ENCODE data around the gene SKIDA1. TPM values are rescaled to one million over a fixed set of nuclear protein-coding genes. Genes with fewer than 3 reads are reported as not detected.

The SKIDA1 gene
- total RNA-seq, 5 donors from 2014 or later (not counting 1 experiment from before 2014, with no cell fraction given), result 0.12 to 0.72 (median 0.57) TPM

DNA sequence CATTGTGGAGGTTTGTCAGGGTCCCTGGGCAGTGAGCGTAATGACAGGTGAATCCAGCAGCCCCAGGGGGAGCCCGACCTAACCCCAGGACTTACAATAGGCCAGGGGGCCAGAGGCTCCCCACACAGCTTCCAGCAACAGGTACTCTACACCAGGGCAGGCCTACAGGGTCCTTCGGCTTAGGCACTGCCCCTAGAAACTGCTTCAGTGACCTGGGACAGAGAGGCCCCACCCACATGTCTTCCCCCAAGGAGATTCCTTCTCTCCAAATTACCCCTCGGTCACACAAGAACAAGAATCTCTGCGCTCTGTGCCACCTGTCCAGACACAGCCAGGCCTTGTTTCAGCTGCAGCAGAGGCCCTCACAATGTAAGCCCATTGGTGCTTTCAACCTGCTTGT is 24.4 kb downstream of the SKIDA1 start:
- no peak overlapping the region for H3K27ac ChIP-seq (ENCODE audit: low read length)
- no peak overlapping the region for H3K4me3 ChIP-seq (ENCODE audit: control insufficient read depth in 1 of 2, extremely low read depth in 1 of 2, low read length in 1 of 2)
- ATAC-seq (replicated peaks in 1 of 4) (no peak), DNase-seq (no peak)
- ChIA-PET POLR2A (no interaction called here), CTCF (interaction anchor here in 1 of 2 donors (0.6 kb wide), 1 partner anchor 22 kb away, joined by 3 read pairs; no protein-coding TSS in a partner anchor)
- Mint-ChIP-seq H3K9me3 (no peaks in the 10 kb centered on the region), H3K4me3 (peak overlapping the region in 1 of 3 donors; percentile 20), H3K4me1 (peaks cover 8 to 15% (median 11%) of the 10 kb centered on the region in 3 donors), H3K27ac (peak overlapping the region in 1 of 2 donors; percentile 23), H3K36me3 (no peaks in the 10 kb centered on the region), H3K27me3 (peaks cover 28 to 46% of the 10 kb centered on the region in 2 donors)
- no peaks in the 10 kb centered on the region for H3K36me3 ChIP-seq (ENCODE audit: control insufficient read depth in 2 of 2, extremely low read depth in 1 of 2, insufficient read depth in 1 of 2, low read length in 1 of 2)
- peaks cover 0 to 39% of the 10 kb centered on the region in 2 experiments for H3K27me3 ChIP-seq (replicated peaks in 1 of 2; ENCODE audit: control insufficient read depth in 2 of 2, extremely low read depth in 1 of 2, insufficient read depth in 2 of 2, low read length in 1 of 2)
- no peaks in the 10 kb centered on the region for H3K9me3 ChIP-seq
- peaks cover 9 to 24% of the 10 kb centered on the region in 2 experiments for H3K4me1 ChIP-seq (ENCODE audit: control insufficient read depth in 1 of 2, extremely low read depth in 1 of 2, insufficient read depth in 2 of 2, low read length in 2 of 2)
- WGBS (ENCODE audit: insufficient coverage), result 100% methylated on average over 1 of the region's 5 CpGs

DNA sequence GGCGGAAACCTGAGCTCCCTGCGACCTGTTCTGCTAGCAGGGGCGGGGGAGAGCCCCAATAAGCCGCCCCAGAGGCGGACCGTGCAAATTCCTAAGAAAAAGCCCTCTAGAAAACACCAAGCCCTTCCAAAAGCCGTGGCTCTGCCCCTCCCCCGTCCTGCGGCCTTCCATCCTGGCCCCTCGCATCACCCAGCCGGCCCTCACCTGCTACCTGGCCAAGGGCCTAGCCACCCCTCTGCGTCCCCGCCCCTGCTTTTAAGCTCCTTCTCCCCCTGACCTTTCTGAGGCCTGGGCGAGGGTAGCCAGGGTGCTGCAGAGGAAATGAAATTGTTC is 24.9 kb downstream of the SKIDA1 start:
- Mint-ChIP-seq H3K27ac (no peak overlapping the region), H3K9me3 (no peaks in the 10 kb centered on the region), H3K4me3 (peak overlapping the region in 1 of 3 donors; percentile 12), H3K36me3 (no peaks in the 10 kb centered on the region), H3K4me1 (peaks cover 9 to 16% (median 12%) of the 10 kb centered on the region in 3 donors), H3K27me3 (peaks cover 28 to 43% of the 10 kb centered on the region in 2 donors)
- DNase-seq, result no peak
- ChIA-PET CTCF (interaction anchor here in 1 of 2 donors (0.6 kb wide), 2 partner anchors 23 to 233 kb away, joined by 3 read pairs; no protein-coding TSS in a partner anchor), POLR2A (no interaction called here)
- no peak overlapping the region for H3K27ac ChIP-seq (ENCODE audit: low read length)
- H3K4me3 ChIP-seq (ENCODE audit: control insufficient read depth in 1 of 2, extremely low read depth in 1 of 2, low read length in 1 of 2), result peak overlapping the region in 1 of 2 donors; percentile 55
- H3K9me3 ChIP-seq, result no peaks in the 10 kb centered on the region
- peaks cover 0 to 39% of the 10 kb centered on the region in 2 experiments for H3K27me3 ChIP-seq (replicated peaks in 1 of 2; ENCODE audit: control insufficient read depth in 2 of 2, extremely low read depth in 1 of 2, insufficient read depth in 2 of 2, low read length in 1 of 2)
- peaks cover 9 to 28% of the 10 kb centered on the region in 2 experiments for H3K4me1 ChIP-seq (ENCODE audit: control insufficient read depth in 1 of 2, extremely low read depth in 1 of 2, insufficient read depth in 2 of 2, low read length in 2 of 2)
- no peaks in the 10 kb centered on the region for H3K36me3 ChIP-seq (ENCODE audit: control insufficient read depth in 2 of 2, extremely low read depth in 1 of 2, insufficient read depth in 1 of 2, low read length in 1 of 2)
- 54% methylated on average over 4 of the region's 14 CpGs for WGBS (ENCODE audit: insufficient coverage)
- ATAC-seq (replicated peaks in 1 of 4), result no peak

GRCh38 chr10:21499701-21500577 is 25.5 kb downstream of the SKIDA1 start:
- no peak for ATAC-seq (replicated peaks in 1 of 4)
- Mint-ChIP-seq H3K4me1 (peaks cover 14 to 21% (median 17%) of the 10 kb centered on the region in 3 donors), H3K27me3 (peaks cover 28 to 48% of the 10 kb centered on the region in 2 donors), H3K9me3 (no peaks in the 10 kb centered on the region), H3K4me3 (peak overlapping the region in 1 of 3 donors; percentile 12), H3K27ac (no peak overlapping the region), H3K36me3 (no peaks in the 10 kb centered on the region)
- Histone ChIP-seq H3K4me3 (ENCODE audit: control insufficient read depth in 1 of 2, extremely low read depth in 1 of 2, low read length in 1 of 2) (peak overlapping the region in 1 of 2 donors; percentile 55), H3K27me3 (replicated peaks in 1 of 2; ENCODE audit: control insufficient read depth in 2 of 2, extremely low read depth in 1 of 2, insufficient read depth in 2 of 2, low read length in 1 of 2) (peaks cover 0 to 45% of the 10 kb centered on the region in 2 experiments), H3K27ac (ENCODE audit: low read length) (no peak overlapping the region), H3K36me3 (ENCODE audit: control insufficient read depth in 2 of 2, extremely low read depth in 1 of 2, insufficient read depth in 1 of 2, low read length in 1 of 2) (no peaks in the 10 kb centered on the region), H3K4me1 (ENCODE audit: control insufficient read depth in 1 of 2, extremely low read depth in 1 of 2, insufficient read depth in 2 of 2, low read length in 2 of 2) (peaks cover 9 to 34% of the 10 kb centered on the region in 2 experiments), H3K9me3 (no peaks in the 10 kb centered on the region)
- DNase-seq, result peak in 5 of 35 experiments; percentile 17 to 35 (median 21)
- CTCF ChIA-PET, result interaction anchor here in 1 of 2 donors (0.6 kb wide), 1 partner anchor 233 kb away, joined by 3 read pairs; no protein-coding TSS in a partner anchor
- POLR2A ChIA-PET, result no interaction called here
- WGBS (ENCODE audit: insufficient coverage), result 36% methylated on average over 68 of the region's 72 CpGs

DNA sequence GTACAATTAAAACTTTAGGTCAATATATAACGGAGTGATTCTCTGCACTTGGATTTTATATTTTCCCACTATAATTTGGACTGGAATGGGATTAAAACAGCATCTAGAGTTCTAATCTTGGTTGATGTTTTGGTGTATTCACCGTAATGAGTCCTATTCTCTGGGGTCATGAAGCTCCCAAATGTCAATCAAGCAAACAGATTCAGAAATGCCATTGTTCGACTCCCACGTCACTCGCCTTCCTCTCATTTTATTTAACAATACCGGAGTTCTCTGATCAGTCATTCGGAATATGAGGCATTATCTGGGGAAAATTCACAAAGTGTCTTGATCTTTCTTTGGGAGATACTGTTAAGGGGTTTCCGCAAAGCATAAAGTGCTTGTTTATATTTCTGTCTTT is 26.5 kb downstream of the SKIDA1 start:
- H3K36me3 ChIP-seq (ENCODE audit: control insufficient read depth in 2 of 2, extremely low read depth in 1 of 2, insufficient read depth in 1 of 2, low read length in 1 of 2), result no peaks in the 10 kb centered on the region
- POLR2A ChIA-PET, result no interaction called here
- ATAC-seq (replicated peaks in 1 of 4) (no peak), DNase-seq (no peak)
- Mint-ChIP-seq H3K4me1 (peaks cover 19 to 26% (median 21%) of the 10 kb centered on the region in 3 donors), H3K36me3 (no peaks in the 10 kb centered on the region), H3K27ac (peak overlapping the region in 1 of 2 donors; percentile 53), H3K4me3 (peak overlapping the region in 1 of 3 donors; percentile 4), H3K27me3 (peaks cover 31 to 50% of the 10 kb centered on the region in 2 donors), H3K9me3 (no peaks in the 10 kb centered on the region)
- WGBS (ENCODE audit: insufficient coverage), result no CpG with 5 or more reads among the region's 8 CpGs
- CTCF ChIA-PET, result no interaction called here
- H3K9me3 ChIP-seq, result no peaks in the 10 kb centered on the region
- no peak overlapping the region for H3K27ac ChIP-seq (ENCODE audit: low read length)
- peaks cover 0 to 55% of the 10 kb centered on the region in 2 experiments for H3K27me3 ChIP-seq (replicated peaks in 1 of 2; ENCODE audit: control insufficient read depth in 2 of 2, extremely low read depth in 1 of 2, insufficient read depth in 2 of 2, low read length in 1 of 2)
- H3K4me1 ChIP-seq (ENCODE audit: control insufficient read depth in 1 of 2, extremely low read depth in 1 of 2, insufficient read depth in 2 of 2, low read length in 2 of 2), result peaks cover 12 to 44% of the 10 kb centered on the region in 2 experiments
- H3K4me3 ChIP-seq (ENCODE audit: control insufficient read depth in 1 of 2, extremely low read depth in 1 of 2, low read length in 1 of 2), result no peak overlapping the region

DNA sequence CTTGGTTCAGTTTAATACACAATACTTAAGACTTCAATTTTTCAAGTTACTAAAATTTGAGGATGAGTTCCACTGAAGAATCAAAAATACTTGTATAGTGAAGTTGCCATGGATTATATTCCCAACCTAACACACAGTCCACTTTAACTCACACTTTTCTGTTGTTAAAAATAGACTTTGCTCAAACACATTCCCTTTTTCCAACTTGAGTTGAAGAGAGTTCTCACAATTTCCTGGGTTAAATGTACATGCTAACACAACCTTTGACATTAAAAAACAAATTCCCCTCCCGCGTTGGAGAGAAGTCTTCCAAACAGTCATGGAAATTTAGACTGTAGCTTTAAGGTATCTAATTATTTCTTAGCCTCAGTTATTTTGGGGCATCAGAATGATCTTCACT is 27.1 kb downstream of the SKIDA1 start:
- Mint-ChIP-seq H3K9me3 (no peaks in the 10 kb centered on the region), H3K36me3 (no peaks in the 10 kb centered on the region), H3K4me3 (peak overlapping the region in 2 of 3 donors; percentile 15 to 66), H3K27me3 (peaks cover 38 to 54% of the 10 kb centered on the region in 2 donors), H3K4me1 (peaks cover 22 to 27% (median 25%) of the 10 kb centered on the region in 3 donors), H3K27ac (peak overlapping the region in 1 of 2 donors; percentile 47)
- H3K36me3 ChIP-seq (ENCODE audit: control insufficient read depth in 2 of 2, extremely low read depth in 1 of 2, insufficient read depth in 1 of 2, low read length in 1 of 2), result no peaks in the 10 kb centered on the region
- DNase-seq (no peak), ATAC-seq (replicated peaks in 1 of 4) (no peak)
- no CpG with 5 or more reads among the region's 2 CpGs for WGBS (ENCODE audit: insufficient coverage)
- POLR2A ChIA-PET, result no interaction called here
- CTCF ChIA-PET, result interaction anchor here (1.0 to 3.3 kb wide), 2 partner anchors 21 to 455 kb away, joined by 4 to 16 read pairs; no protein-coding TSS in a partner anchor
- H3K27me3 ChIP-seq (replicated peaks in 1 of 2; ENCODE audit: control insufficient read depth in 2 of 2, extremely low read depth in 1 of 2, insufficient read depth in 2 of 2, low read length in 1 of 2), result peaks cover 0 to 61% of the 10 kb centered on the region in 2 experiments
- no peak overlapping the region for H3K4me3 ChIP-seq (ENCODE audit: control insufficient read depth in 1 of 2, extremely low read depth in 1 of 2, low read length in 1 of 2)
- H3K27ac ChIP-seq (ENCODE audit: low read length), result no peak overlapping the region
- H3K4me1 ChIP-seq (ENCODE audit: control insufficient read depth in 1 of 2, extremely low read depth in 1 of 2, insufficient read depth in 2 of 2, low read length in 2 of 2), result peaks cover 12 to 47% of the 10 kb centered on the region in 2 experiments
- H3K9me3 ChIP-seq, result no peaks in the 10 kb centered on the region

GRCh38 chr10:21497177-21497807 is 28.2 kb downstream of the SKIDA1 start:
- no peak for ATAC-seq (replicated peaks in 1 of 4)
- peaks cover 0 to 62% of the 10 kb centered on the region in 2 experiments for H3K27me3 ChIP-seq (replicated peaks in 1 of 2; ENCODE audit: control insufficient read depth in 2 of 2, extremely low read depth in 1 of 2, insufficient read depth in 2 of 2, low read length in 1 of 2)
- H3K4me1 ChIP-seq (ENCODE audit: control insufficient read depth in 1 of 2, extremely low read depth in 1 of 2, insufficient read depth in 2 of 2, low read length in 2 of 2), result peaks cover 12 to 47% of the 10 kb centered on the region in 2 experiments

More at GRCh38 chr10:21497177-21497807, 28.2 kb downstream of the SKIDA1 start:
- no peaks in the 10 kb centered on the region for H3K9me3 Mint-ChIP-seq
- ChIA-PET CTCF (interaction anchor here (0.6 to 3.3 kb wide), 20 partner anchors 10 to 1576 kb away, joined by 3 to 16 read pairs (median 5); partner anchors contain the start of genes MLLT10 (in 1 of the 2) and SKIDA1 (in 1 of the 2)), POLR2A (interaction anchor here in 1 of 2 donors (0.7 kb wide), 1 partner anchor 1117 kb away, joined by 11 read pairs; no protein-coding TSS in a partner anchor)
- peak overlapping the region in 1 of 2 donors; percentile 47 for H3K27ac Mint-ChIP-seq
- WGBS (ENCODE audit: insufficient coverage), result 2% methylated on average over 29 of the region's 37 CpGs
- H3K36me3 ChIP-seq (ENCODE audit: control insufficient read depth in 2 of 2, extremely low read depth in 1 of 2, insufficient read depth in 1 of 2, low read length in 1 of 2), result no peaks in the 10 kb centered on the region
- no peak overlapping the region for H3K27ac ChIP-seq (ENCODE audit: low read length)
- H3K4me3 ChIP-seq (ENCODE audit: control insufficient read depth in 1 of 2, extremely low read depth in 1 of 2, low read length in 1 of 2), result peak overlapping the region; percentile 61 to 92
- no peaks in the 10 kb centered on the region for H3K9me3 ChIP-seq
- peak overlapping the region; percentile 62 to 71 (median 66) for H3K4me3 Mint-ChIP-seq
- H3K4me1 Mint-ChIP-seq, result peaks cover 22 to 27% (median 25%) of the 10 kb centered on the region in 3 donors
- no peaks in the 10 kb centered on the region for H3K36me3 Mint-ChIP-seq
- peaks cover 38 to 54% of the 10 kb centered on the region in 2 donors for H3K27me3 Mint-ChIP-seq
- peak in 4 of 35 experiments; percentile 12 to 49 (median 18) for DNase-seq

Data from T-cell (primary cell).